Gastrocnemius medialis (tissue), 4 donors: ENCODE results near the gene ADCY9. TPM values are rescaled to one million over a fixed set of nuclear protein-coding genes. Genes with fewer than 3 reads are reported as not detected.

Experiments
- ATAC-seq, 2 donors: fragments of 150-250 bp; one replicate each; pipeline ENCODE4 v1.9.1; 2016
- DNase-seq, 2 donors: peaks; one replicate each; pipeline ENCODE4 v3.0.0-alpha.2; 2019
- H3K27ac ChIP-seq, 4 donors: fragments of 200-600 bp; sonication (generic); 1 replicate in 1 of 4; 2 replicates in 3 of 4; pipeline ENCODE4 v1.5.1; 2016 to 2018; ENCODE audit warnings: mild to moderate bottlenecking in 2 of 4, moderate library complexity in 1 of 4
- H3K27me3 ChIP-seq, 3 donors: fragments of 200-600 bp; sonication (generic) in 2 of 3; 1 replicate in 1 of 3; 2 replicates in 2 of 3; pipeline versions ENCODE4 v1.5.1 to v1.6.0; 2016 to 2019; ENCODE audit warnings: mild to moderate bottlenecking in 1 of 3, moderate library complexity in 1 of 3
- H3K36me3 ChIP-seq, 2 donors: fragments of 200-600 bp; sonication (generic) in 1 of 2; one replicate each; pipeline ENCODE4 v1.5.1; 2017 to 2018
- H3K4me1 ChIP-seq, 2 donors: fragments of 200-600 bp; sonication (generic) in 1 of 2; one replicate each; pipeline ENCODE4 v1.5.1; 2016 to 2017; ENCODE audit warnings: mild to moderate bottlenecking in 2 of 2
- H3K4me3 ChIP-seq, 4 donors: fragments of 200-600 bp; sonication (generic) in 3 of 4; 1 replicate in 1 of 4; 2 replicates in 3 of 4; pipeline ENCODE4 v1.5.1; 2016 to 2019; ENCODE audit warnings: mild to moderate bottlenecking in 2 of 4
- H3K9me3 ChIP-seq, 3 donors: fragments of 200-600 bp; sonication (generic) in 2 of 3; 1 replicate in 1 of 3; 2 replicates in 2 of 3; pipeline ENCODE4 v1.5.1; 2016 to 2019
- POLR2A ChIP-seq, 2 donors: fragments of 450-650 bp; IDR thresholded peaks; one replicate each; pipeline ENCODE4 v1.6.1; 2017; ENCODE audit warnings: antibody characterized with exemption in 2 of 2, mild to moderate bottlenecking in 2 of 2, moderate library complexity in 2 of 2
- in situ Hi-C, 4 donors: fragments of 200-750 bp; cut with MboI; loops; one replicate each; pipeline versions ENCODE4 v1.15.0 to v1.8.0; 2017; ENCODE audit warnings: low sequenced_read_pairs in 4 of 4
- intact Hi-C: fragments of 100-400 bp; cut with DNase I; formaldehyde crosslinking; loops from one replicate; pipeline ENCODE4 v1.15.1; 2023; ENCODE audit warnings: low total_unique reads
- total RNA-seq, 4 donors: library from RNA; depleted of rRNA; stranded (reverse); fragments of >200 nt; gene quantifications; one replicate each; pipeline versions ENCODE4 v1.1.0 to v1.2.3, GENCODE V29; 2016
- TF ChIP-seq, protein P1 (sequence below), 5 experiments: fragments of 450-650 bp in 3 of 5; fragments of 200-600 bp in 2 of 5; sonication (generic) in 2 of 5; IDR thresholded peaks in 4 of 5; conservative IDR thresholded peaks in 1 of 5; 1 replicate in 4 of 5; 2 replicates in 1 of 5; pipeline ENCODE4 v1.5.1; 2016 to 2019; ENCODE audit warnings: antibody characterized with exemption in 5 of 5, mild to moderate bottlenecking in 3 of 5, moderate library complexity in 3 of 5

Gene ADCY9
- total RNA-seq, 4 donors from 2014 or later: 84.9 to 223 (median 163) TPM

DNA sequence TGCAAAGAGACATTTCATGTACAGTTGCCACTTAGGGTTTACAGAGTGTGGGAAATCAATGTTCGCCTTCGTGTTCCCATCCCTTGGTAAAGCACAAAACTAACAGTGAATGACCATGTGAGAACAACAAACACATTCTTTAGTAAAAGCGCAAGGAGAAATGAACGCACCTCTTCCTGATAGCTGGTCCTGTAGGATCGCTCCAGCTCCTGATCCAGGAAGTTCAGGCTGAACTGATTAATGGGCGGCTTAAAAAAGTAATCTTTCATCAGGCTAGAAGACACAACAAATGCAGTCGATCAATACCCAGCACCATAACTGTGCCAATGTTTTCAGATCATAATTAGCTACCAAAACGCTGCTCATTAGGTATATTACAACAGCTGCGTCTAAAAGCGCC, 127.4 kb downstream of the ADCY9 start:
- Histone ChIP-seq H3K4me3 (no peak overlapping the region), H3K9me3 (no peaks in the 10 kb centered on the region), H3K27ac (no peak overlapping the region), H3K27me3 (no peaks in the 10 kb centered on the region), H3K4me1 (no peaks in the 10 kb centered on the region), H3K36me3 (peaks cover 0 to 26% of the 10 kb centered on the region in 2 donors)
- no peak for ATAC-seq
- DNase-seq: no peak
- no peak for TF ChIP-seq POLR2A (IDR thresholded peaks at IDR 0.05)
- TF ChIP-seq, protein P1, sequence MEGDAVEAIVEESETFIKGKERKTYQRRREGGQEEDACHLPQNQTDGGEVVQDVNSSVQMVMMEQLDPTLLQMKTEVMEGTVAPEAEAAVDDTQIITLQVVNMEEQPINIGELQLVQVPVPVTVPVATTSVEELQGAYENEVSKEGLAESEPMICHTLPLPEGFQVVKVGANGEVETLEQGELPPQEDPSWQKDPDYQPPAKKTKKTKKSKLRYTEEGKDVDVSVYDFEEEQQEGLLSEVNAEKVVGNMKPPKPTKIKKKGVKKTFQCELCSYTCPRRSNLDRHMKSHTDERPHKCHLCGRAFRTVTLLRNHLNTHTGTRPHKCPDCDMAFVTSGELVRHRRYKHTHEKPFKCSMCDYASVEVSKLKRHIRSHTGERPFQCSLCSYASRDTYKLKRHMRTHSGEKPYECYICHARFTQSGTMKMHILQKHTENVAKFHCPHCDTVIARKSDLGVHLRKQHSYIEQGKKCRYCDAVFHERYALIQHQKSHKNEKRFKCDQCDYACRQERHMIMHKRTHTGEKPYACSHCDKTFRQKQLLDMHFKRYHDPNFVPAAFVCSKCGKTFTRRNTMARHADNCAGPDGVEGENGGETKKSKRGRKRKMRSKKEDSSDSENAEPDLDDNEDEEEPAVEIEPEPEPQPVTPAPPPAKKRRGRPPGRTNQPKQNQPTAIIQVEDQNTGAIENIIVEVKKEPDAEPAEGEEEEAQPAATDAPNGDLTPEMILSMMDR (IDR thresholded peaks at IDR 0.05 in 4 of 5, conservative IDR thresholded peaks at IDR 0.05 in 1 of 5): no peak
- in situ Hi-C loops (loop anchor here in 2 of 4 donors (10.0 to 25.0 kb wide), 2 partner anchors 123 to 136 kb away; partner anchors contain the start of gene ADCY9 (in 1 of the 2)), intact Hi-C loops (no loop called here)

- in situ Hi-C loops: loop anchor here in 2 of 4 donors (10.0 to 25.0 kb wide), 2 partner anchors 124 to 137 kb away; partner anchors contain the start of gene ADCY9 (in 1 of the 2)
- TF ChIP-seq, protein P1 (IDR thresholded peaks at IDR 0.05 in 4 of 5, conservative IDR thresholded peaks at IDR 0.05 in 1 of 5): no peak
- no peaks in the 10 kb centered on the region for H3K27me3 ChIP-seq
- no peaks in the 10 kb centered on the region for H3K4me1 ChIP-seq
- intact Hi-C loops: no loop called here
- H3K36me3 ChIP-seq: peaks cover 0 to 26% of the 10 kb centered on the region in 2 donors
- H3K4me3 ChIP-seq: no peak overlapping the region
- no peaks in the 10 kb centered on the region for H3K9me3 ChIP-seq
- DNase-seq (no peak), ATAC-seq (no peak)
- no peak overlapping the region for H3K27ac ChIP-seq
Observed at GRCh38 chr16:3988011-3988410, 128.2 kb downstream of the ADCY9 start.

DNA sequence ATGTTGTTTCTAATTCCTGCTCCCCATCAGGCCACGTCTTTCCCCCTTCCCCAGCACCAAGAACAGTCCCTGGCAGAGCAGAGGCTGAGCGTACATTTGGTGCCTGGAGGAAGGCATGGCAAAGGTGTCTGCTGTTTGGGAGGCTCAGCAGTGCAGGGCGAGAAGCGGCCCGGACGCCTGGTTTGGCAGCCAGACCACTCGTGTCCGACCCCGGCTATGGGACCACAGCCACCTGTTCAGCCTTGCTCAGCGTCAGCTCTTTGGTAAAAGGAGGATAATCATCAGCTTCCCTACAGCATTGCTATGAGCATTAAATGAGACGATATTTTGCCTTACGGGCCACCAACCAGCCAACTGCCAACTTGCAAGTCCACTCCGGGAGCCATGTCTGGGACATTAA, 129.0 kb downstream of the ADCY9 start:
- Histone ChIP-seq H3K9me3 (no peaks in the 10 kb centered on the region), H3K27ac (no peak overlapping the region), H3K4me3 (no peak overlapping the region), H3K4me1 (no peaks in the 10 kb centered on the region), H3K27me3 (no peaks in the 10 kb centered on the region), H3K36me3 (peaks cover 0 to 33% of the 10 kb centered on the region in 2 donors)
- DNase-seq (no peak), ATAC-seq (no peak)
- intact Hi-C loops: no loop called here
- TF ChIP-seq, protein P1 (IDR thresholded peaks at IDR 0.05 in 4 of 5, conservative IDR thresholded peaks at IDR 0.05 in 1 of 5): no peak
- TF ChIP-seq POLR2A (IDR thresholded peaks at IDR 0.05): no peak
- in situ Hi-C loops: loop anchor here in 2 of 4 donors (10.0 to 25.0 kb wide), 2 partner anchors 125 to 138 kb away; partner anchors contain the start of gene ADCY9 (in 1 of the 2)

DNA sequence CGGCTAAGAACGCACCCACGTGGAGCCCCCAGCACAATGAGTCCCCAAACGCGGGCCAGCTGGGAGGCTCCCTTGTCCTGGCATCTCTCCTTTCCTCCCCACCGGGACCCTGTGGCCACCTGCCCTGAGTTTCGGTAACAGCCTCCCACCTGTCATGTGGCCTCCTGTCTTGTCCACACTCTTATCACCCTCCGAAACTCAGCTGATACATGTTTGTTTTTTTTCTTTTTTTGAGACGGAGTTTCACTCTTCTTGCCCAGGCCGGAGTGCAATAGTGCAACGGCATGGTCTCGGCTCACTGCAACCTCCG, 130.1 kb downstream of the ADCY9 start:
- ATAC-seq (no peak), DNase-seq (no peak)
- intact Hi-C loops (no loop called here), in situ Hi-C loops (loop anchor here in 2 of 4 donors (10.0 to 25.0 kb wide), 2 partner anchors 126 to 139 kb away; partner anchors contain the start of gene ADCY9 (in 1 of the 2))
- no peaks in the 10 kb centered on the region for H3K27me3 ChIP-seq
- peaks cover 0 to 37% of the 10 kb centered on the region in 2 donors for H3K36me3 ChIP-seq
- TF ChIP-seq, protein P1 (IDR thresholded peaks at IDR 0.05 in 4 of 5, conservative IDR thresholded peaks at IDR 0.05 in 1 of 5): no peak
- no peak for TF ChIP-seq POLR2A (IDR thresholded peaks at IDR 0.05)
- H3K4me1 ChIP-seq: no peaks in the 10 kb centered on the region
- H3K27ac ChIP-seq: no peak overlapping the region
- H3K4me3 ChIP-seq: no peak overlapping the region
- no peaks in the 10 kb centered on the region for H3K9me3 ChIP-seq
